Measurements from ENCODE around the gene TMX1.

Gene TMX1

DNA sequence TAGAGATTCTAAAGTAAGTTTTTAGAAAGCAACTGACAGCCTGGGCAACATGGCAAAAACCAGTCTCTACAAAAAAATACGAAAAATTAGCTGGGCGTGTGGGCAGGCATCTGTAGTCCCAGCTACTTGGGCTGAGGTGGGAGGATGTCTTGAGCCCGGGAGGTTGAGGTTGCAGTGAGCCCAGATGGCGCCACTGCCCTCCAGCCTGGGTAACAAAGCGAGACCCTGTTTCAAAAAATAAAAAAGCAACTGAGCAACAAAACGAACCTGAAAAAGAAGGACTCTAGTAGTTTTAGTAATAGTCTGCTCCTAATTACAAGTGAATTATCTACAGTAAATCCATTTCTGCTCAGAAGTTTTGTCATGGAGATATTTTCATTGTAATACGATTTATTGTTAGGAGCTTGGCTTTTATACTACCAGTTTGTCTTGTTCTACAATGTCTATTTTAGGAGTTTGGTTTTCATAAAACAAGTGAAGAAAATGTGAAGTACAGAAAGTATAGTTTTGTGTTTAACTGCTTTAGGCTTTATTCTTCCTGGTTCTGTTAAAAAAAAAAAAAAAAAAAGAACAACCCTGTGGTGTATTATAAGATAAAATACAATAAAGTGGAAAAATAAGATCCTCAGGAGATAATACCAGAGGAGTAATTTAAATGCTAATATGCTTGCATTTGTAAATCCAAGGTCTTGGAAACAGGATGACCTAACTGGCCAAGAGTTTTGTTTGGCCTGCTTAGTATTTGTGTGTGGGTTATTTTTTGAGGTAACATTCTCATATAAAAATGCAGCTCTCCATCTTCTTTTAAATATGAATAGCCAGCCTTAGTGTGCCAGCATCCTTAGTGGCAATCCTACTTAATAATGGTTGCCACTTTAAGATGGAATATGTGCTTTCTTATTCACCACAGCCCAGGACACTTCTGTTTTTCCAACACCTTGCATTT is 2.8 kb downstream of the TMX1 start:
- in situ Hi-C loops (cut with HindIII; ENCODE audit: low sequenced_read_pairs) = no loop called here

DNA sequence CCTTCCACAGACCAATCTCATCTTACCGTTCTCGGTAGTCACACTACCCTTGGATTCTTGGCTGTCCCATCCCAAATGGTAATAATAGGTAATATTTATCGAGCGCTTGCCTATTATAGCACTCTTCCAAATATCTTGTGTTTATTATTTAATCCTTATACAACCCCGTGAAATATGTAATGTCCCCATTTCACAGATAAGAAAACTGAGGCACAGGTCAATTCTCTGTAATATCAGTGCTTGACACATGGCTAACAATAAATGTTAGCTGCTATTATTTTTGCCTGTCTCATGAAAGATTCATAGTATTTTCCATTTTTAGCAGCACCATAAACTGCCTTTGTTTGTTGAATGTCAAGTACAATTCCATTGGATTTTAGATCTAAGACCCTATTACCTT is 4.5 kb downstream of the TMX1 start:
- in situ Hi-C loops (cut with HindIII; ENCODE audit: low sequenced_read_pairs) = no loop called here

DNA sequence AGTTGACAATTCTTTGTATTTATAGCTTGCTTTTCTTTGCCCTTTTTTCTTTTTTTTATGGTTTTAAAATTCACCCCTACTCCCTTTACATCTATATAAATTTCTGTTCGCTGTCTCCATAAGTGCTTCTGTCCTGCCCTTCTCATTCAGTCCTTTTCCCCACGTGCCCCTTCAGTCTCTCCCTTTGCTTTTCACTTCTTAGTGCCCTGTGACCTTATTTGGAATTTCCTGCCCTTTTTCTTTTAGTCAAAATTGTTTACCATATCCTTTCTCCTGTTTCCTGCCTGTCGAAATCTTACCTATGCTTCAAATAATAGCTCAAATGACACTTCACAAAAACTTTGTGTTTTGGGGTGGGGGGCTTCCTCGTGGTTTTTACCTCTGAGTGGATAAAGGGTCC is 6.0 kb downstream of the TMX1 start:
- in situ Hi-C loops (cut with HindIII; ENCODE audit: low sequenced_read_pairs) = no loop called here

DNA sequence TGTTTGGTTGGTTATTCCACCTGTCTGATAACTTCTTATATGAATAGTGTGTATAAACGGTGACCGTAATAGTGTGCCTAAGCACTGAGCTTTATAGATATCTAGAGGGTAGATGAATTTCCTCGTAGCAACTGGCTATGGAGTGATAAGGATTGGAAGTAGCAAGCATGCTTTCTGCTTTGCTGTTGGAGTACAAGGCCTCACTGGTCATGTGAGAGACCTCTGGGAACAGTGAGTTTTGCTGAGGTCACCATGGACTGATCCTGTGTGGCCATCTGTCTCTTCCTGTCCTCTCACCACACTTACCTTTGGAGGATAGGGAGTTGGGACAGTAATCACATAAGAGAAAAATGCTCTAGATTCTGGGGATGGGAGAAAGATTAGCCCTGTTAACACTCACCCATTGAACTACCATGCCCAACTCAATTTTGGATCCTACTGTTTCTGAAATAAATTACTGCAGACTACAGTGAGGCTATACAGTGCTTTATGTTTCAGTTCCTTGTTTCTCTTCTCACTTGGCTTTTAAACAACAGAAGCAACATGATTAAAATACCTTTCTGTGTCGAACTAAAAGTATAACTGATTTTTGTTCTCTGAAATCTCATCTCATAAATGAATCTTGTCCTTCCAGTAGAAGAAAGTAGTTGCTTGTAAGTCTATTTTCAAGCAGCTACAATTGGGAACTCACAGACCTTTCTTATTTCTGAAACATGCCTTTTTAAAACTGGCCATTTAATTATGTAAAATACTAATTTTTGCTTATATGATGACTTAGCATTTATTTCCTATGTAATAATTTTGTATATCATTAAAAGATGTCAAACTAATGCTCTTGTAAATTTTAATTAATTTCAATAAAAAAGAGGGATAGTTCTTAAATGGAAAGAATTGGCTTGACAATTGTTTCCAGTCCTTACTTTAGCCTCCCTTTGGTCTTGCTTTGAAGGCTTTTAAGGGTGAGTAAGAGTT is 8.3 kb downstream of the TMX1 start:
- in situ Hi-C loops (cut with HindIII; ENCODE audit: low sequenced_read_pairs) = no loop called here

DNA sequence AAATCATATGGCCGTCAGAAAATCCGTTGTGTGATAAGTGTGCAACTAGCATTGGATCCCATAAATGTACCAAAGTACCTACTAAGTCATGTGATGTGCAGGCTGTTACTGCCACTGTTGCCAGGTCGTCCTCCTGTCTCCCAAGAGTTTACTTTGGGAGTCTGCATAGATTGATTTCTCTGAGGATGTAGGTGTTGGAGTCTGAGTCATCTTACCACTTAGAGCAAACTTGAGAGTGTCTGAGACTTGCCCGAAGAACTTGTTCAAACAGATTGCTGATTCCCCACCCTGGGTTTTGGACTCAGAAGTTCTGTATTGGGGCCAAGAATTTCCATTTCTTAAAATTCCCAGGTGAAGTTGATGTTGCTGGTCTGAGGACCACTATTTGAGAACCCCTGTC is 11.4 kb downstream of the TMX1 start:
- in situ Hi-C loops (cut with HindIII; ENCODE audit: low sequenced_read_pairs) = no loop called here

DNA sequence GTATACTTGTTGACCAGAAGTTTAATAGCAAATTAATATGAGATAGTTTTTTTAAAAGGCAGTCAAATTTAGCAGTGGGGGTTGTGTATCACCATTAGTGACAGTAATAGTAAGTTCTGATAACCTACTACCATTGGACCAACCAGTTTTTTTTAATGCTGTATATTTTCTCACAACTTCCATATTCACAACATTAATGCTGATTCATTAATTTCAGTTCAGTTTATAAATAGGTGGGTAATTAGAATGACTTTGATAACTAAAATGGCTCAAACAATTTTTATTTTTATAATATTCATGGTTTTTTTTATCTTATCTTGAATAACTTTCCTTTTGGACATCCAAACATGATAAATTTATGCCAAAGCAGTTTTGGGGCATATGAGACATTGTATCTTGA is 13.8 kb downstream of the TMX1 start:
- in situ Hi-C loops (cut with HindIII; ENCODE audit: low sequenced_read_pairs) = no loop called here

DNA sequence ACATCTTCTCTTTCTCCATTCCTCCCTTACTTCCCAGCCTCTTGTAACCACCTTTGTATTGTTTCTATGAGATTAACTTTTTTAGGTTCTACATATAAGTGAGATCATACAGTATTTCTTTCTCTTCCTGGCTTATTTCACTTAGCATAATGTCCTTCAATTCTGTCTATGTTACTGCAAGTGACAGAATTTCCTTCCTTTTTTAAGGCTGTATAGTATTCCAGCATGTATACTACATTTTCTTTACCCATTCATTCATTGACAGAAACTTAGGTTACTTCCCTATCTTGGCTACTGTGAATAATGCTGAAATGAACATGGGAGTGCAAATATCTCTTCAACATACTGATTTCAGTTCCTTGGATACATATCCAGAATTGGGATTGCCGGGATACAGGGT is 18.2 kb downstream of the TMX1 start:
- in situ Hi-C loops (cut with HindIII; ENCODE audit: low sequenced_read_pairs) = no loop called here

DNA sequence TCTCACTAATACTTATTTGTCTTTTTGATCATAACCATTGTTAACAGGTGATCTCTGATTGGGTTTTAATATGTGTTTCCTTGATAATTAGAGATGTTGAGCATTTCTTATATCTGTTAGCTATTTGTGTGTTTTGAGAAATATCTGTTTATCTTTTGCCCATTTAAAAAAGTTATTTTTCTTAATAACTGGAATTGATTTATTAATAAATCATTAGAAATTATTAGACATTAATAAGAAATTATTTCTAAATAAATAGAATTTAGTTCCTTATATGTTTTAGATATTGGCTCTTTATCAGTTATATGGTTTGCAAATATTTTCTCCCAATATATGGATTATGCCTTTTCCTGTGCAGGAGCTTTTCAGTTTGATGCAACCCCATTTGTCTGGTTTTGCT is 18.7 kb downstream of the TMX1 start:
- in situ Hi-C loops (cut with HindIII; ENCODE audit: low sequenced_read_pairs) = no loop called here

DNA sequence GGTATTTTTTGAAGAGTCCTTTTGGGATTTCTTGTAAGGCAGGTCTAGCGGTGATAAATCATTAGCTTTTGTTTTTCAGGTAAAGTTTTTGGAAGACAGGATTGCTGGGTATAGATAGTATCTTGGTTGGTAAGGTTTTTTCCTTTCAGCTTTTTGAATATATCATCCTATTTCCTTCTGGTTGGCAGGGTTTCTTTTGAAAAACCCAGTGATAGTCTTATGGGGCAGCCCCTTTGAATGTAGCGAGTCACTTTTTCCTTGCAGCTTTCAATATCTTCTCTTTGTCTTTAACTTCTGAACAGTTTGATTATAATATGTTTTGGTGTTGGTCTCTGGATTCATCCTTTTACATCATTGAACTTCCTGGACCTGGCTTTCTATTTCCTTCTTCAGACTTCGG is 20.2 kb downstream of the TMX1 start:
- in situ Hi-C loops (cut with HindIII; ENCODE audit: low sequenced_read_pairs) = no loop called here

DNA sequence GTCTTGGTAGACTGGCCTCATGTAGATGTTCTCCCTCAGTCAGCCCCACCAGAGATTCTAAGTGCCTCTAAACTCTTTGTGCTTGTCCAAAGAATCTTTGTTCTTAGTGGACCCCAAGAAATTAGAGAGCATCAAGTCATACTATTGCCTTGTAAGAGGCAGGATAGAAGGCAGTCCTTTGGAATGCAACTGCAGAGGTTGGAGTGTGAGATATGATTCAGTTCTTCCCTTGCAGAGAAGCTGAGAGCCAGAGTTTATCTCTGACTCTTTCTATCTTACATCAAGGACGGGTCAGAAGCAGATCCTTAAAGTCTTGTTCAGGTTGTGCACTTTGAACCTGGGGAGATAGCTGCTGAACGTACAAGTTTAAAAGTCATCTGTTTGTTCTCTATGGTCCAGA is 21.1 kb downstream of the TMX1 start:
- in situ Hi-C loops (cut with HindIII; ENCODE audit: low sequenced_read_pairs) = no loop called here

DNA sequence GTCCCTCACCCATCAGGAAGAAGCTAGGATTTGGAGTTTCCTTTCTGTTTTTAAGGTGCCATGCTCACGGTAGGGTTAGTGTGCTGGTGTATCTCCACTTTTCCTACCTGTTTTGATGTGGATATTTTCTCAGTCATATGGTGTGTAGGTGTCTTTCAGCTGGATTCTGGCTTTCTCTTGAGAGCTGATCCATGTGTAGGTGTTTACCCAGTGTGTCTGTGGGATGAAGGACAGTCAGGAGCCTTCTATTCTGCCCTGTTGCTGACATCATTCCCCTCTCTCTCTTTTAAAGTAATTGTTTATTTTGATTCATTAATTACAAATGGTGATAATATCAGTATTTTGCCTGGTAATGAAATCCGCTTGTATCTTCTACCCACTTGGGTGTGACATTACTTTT is 22.8 kb downstream of the TMX1 start:
- in situ Hi-C loops (cut with HindIII; ENCODE audit: low sequenced_read_pairs) = no loop called here

DNA sequence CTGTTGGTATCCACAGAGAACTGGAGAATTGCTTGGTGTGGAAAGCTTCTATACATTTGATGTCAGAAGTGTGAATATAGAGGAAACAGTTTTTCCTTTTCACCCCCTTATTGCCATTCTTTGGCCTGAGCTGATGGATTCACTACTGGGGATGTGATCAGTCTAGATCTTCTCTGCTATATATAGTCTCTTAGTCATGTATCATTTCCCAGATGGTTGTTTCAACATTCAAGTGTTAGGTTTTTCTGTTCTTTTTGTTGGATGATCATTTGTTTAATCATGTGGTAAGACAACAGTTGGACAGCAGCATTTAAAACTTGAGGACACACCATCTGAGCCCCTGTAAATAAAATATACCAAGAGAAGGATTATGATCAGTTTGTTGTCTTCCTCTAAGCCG is 29.6 kb downstream of the TMX1 start:
- in situ Hi-C loops (cut with HindIII; ENCODE audit: low sequenced_read_pairs) = no loop called here

DNA sequence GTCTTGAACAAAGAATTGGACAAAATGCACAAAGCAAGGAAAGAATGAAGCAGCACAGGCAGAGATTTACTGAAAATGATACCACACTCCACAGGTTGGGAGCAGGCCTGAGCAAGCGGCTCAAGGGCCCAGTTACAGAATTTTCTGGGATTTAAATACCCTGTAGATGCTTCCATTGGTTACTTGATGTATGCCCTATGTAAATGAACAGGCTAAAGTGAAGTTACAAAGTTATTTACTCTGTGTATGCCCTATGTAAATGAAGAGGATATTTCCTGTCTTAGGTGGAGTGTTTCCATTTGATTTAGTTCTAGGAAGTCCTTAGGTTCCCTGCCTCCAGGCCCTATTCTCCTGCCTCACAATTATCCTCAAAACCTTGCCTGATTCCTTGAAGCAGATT is 36.6 kb downstream of the TMX1 start:
- in situ Hi-C loops (cut with HindIII; ENCODE audit: low sequenced_read_pairs) = no loop called here

DNA sequence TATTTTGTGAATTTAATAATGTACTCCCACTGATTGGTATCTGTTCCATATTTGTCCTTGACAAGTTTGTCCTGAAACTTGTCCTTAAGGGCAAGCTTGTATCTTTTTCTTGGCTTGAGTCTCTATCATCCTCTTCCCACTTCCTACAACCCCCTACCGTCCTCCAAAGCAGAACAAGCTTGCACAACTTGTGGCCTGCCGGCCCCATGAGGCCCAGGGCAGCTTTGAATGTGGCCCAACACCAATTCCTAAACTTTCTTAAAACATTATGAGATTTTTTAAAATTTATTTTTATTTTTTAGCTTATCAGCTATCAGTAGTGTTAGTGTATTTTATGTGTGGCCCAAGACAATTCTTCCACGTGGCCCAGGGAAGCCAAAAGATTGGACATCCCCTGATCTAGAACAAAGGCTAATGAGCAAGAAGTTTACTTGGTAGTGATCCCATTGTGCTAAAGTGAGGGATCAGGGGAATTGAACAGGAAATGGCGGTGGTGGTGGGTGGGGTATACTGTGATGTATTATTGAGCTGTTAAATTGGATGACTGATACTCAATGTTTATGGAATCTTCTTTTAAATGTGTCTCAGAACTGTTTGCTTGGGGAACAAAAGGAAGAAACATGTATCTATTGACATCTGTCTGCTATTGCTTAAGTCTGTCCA is 37.8 kb downstream of the TMX1 start:
- in situ Hi-C loops (cut with HindIII; ENCODE audit: low sequenced_read_pairs) = no loop called here

DNA sequence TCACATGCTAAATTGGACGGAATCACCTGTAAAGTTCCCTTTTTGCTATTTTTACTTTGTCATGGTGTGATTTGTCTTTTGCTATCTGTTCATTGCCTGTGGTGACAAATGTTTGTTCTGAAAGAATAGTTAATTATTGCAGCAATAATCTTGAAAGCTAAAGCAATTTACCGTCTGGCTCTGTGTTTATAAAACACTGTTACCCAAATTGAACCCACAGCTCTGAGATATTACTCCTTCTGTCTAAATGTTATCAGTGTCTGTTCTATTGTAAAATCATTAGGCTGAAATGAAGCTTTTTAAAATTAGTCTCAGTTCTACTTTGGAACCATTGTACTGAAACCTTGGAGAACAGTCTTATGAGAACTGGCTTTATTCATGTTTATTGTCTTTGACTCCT is 42.5 kb downstream of the TMX1 start:
- in situ Hi-C loops (cut with HindIII; ENCODE audit: low sequenced_read_pairs) = loop anchor here (10.0 kb wide), 1 partner anchor 502 kb away; no protein-coding TSS in a partner anchor

DNA sequence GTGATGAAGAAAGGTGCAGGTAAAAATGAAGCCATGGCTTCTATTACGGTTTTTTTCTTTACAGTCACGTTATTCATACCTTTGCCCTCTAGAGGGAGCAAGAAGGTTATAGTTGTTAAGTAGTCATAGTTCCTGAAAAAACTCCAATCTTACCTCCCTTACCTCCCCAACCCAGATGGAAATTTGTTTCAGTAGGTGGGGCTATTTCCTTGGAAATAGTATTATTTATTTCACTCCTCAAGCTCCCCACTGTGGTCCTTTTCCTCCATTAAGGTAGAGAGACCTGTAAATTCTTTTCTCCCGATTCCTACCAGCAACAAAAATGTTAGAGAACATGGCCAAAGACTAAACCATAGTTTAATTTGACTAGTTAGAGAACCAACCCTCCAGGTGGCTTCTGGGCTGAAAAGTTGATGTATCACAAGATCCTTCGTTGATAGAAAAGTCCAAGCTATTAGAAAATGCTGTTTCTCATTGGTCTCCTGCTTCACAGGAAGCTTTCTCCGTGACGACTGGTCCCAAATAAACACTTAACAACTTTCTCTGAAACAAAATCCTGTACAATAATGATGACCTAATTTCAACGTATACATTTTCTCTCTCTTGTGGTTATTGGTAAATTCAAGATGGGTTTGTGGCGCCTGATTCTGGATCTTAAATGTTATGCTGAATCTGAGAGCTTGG is 43.5 kb downstream of the TMX1 start:
- in situ Hi-C loops (cut with HindIII; ENCODE audit: low sequenced_read_pairs) = loop anchor here (10.0 kb wide), 1 partner anchor 501 kb away; no protein-coding TSS in a partner anchor

DNA sequence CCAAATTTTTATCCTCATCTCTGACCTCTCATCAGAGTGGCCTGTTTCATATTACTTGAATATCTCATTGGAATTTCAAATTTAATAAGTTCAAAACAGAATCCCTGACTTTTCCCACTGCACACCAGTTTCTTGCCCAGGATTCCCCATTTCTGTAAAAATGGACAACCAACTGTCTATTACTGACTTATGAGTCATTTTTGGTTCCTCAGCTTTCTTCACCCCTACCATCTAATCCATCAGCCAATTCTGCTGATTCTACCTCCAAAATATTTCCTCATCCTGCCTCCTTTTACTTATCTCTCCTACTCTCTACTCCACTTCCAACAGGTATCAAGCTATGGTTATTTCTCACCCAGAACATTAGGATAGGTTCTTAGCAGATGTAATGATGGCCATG is 44.2 kb downstream of the TMX1 start:
- in situ Hi-C loops (cut with HindIII; ENCODE audit: low sequenced_read_pairs) = loop anchor here (10.0 kb wide), 1 partner anchor 501 kb away; no protein-coding TSS in a partner anchor

DNA sequence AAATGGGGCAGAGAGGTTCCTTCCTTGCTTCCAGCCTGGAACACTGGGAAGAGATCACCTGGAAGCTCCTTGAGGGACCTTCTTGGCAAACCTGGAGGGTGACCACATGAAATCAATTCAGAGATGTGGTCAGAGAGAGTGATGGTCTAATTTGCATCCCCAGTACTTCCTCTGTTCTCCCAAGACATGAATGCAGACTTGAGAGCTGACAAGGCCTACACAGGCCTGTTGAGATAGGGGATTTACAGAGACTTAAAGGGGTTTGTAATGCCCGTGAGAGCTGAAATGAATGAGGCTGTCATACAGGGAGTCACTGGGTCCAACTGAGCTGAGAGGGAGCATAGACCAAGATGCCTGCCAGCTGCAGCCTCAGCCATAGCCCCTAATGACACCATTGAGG is 45.1 kb downstream of the TMX1 start:
- in situ Hi-C loops (cut with HindIII; ENCODE audit: low sequenced_read_pairs) = loop anchor here (10.0 kb wide), 1 partner anchor 500 kb away; no protein-coding TSS in a partner anchor

DNA sequence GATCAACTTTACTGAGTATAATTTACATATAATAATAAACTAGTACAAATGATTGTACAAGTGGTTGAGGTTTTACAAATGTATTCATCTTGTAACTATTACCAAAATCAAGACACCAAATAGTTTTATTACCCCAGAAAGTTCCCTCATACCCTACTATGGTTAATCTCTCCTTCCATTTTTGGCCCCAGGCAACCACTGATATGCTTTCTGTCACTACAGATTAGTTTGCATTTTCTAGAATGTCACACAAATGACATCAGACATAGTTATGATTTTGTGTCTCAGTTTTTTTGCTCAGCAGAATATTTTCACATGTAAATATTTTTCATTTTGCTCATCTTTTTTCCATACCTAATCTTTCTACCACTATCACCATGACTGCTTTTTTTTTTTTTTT is 49.1 kb downstream of the TMX1 start:
- in situ Hi-C loops (cut with HindIII; ENCODE audit: low sequenced_read_pairs) = loop anchor here (10.0 kb wide), 1 partner anchor 496 kb away; no protein-coding TSS in a partner anchor

DNA sequence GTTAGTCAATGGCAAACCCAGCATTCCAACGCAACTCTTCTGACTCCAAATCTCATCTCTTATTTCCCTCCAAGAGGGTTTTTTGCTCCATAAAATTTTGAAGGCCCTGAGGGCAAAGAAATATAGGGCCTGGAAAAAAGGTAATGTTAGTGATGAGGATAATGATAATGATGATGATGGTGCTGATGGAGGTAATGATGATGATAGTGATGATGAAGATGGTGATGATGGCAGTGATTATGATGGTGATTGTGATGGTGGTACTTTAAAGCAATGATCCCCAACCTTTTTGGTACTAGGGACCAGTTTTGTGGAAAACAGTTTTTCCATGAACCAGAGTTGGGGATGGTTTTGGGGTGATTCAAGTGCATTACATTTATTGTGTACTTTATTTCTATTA is 50.1 kb downstream of the TMX1 start:
- in situ Hi-C loops (cut with HindIII; ENCODE audit: low sequenced_read_pairs) = no loop called here

Measured in DLD1 (cell line).